Neural cell (in vitro differentiated cells): ENCODE results near the gene PYGL. TPM values are rescaled to one million over a fixed set of nuclear protein-coding genes. Genes with fewer than 3 reads are reported as not detected.

Experiments used
- H2AFZ ChIP-seq: fragments of 200-600, 300-800 bp; sonication (generic), shearing (Covaris generic); 2 replicates; pipeline ENCODE4 v1.6.0; 2014; ENCODE audit warnings: low read depth, mild to moderate bottlenecking, antibody characterized with exemption, low read length, moderate library complexity
- H3F3A ChIP-seq: fragments of 200-600 bp; shearing (Covaris generic); 2 replicates; pipeline ENCODE4 v1.6.1; 2016; ENCODE audit warnings: mild to moderate bottlenecking, moderate library complexity, mixed read lengths, antibody characterized with exemption, low read length; ENCODE audit not compliant: insufficient read depth, poor library complexity, severe bottlenecking
- H3K27ac ChIP-seq: fragments of 200-600, 300-800 bp; sonication (generic), shearing (Covaris generic); 2 replicates; pipeline ENCODE4 v1.5.1; 2014; ENCODE audit warnings: mild to moderate bottlenecking, low read length, moderate library complexity
- H3K27me3 ChIP-seq: fragments of 300-800, 200-600 bp; sonication (generic), shearing (Covaris generic); 2 replicates; pipeline ENCODE4 v1.6.0; 2014; ENCODE audit warnings: mild to moderate bottlenecking, low read depth, low read length, moderate library complexity; ENCODE audit not compliant: insufficient read depth
- H3K36me3 ChIP-seq: fragments of 300-800, 200-600 bp; sonication (generic), shearing (Covaris generic); 2 replicates; pipeline ENCODE4 v1.5.1; 2014; ENCODE audit warnings: mild to moderate bottlenecking, antibody characterized with exemption, low read length, moderate library complexity; ENCODE audit not compliant: insufficient read depth
- H3K4me2 ChIP-seq: fragments of 300-800, 200-600 bp; sonication (generic), shearing (Covaris generic); 2 replicates; pipeline ENCODE4 v1.6.0; 2014; ENCODE audit warnings: mild to moderate bottlenecking, low read length
- H3K4me3 ChIP-seq: fragments of 300-800, 200-600 bp; sonication (generic), shearing (Covaris generic); 2 replicates; pipeline ENCODE4 v1.5.1; 2014; ENCODE audit warnings: mild to moderate bottlenecking, low read length, moderate library complexity
- H3K79me2 ChIP-seq: fragments of 200-600 bp; shearing (Covaris generic); replicated peaks from 2 replicates; pipeline ENCODE4 v1.6.0; 2014; ENCODE audit warnings: mild to moderate bottlenecking, low read length, moderate library complexity; ENCODE audit not compliant: insufficient read depth
- H3K9ac ChIP-seq: fragments of 300-800, 200-600 bp; sonication (generic), shearing (Covaris generic); 2 replicates; pipeline ENCODE4 v1.6.1; 2016; ENCODE audit warnings: mild to moderate bottlenecking, low read length, mixed read lengths
- H3K9me2 ChIP-seq: fragments of 200-600 bp; shearing (Covaris generic); 2 replicates; pipeline ENCODE4 v1.6.1; 2016; ENCODE audit warnings: mild to moderate bottlenecking, low read length, mixed read lengths; ENCODE audit not compliant: insufficient read depth
- H3K9me3 ChIP-seq: fragments of 200-600, 300-800 bp; sonication (generic), shearing (Covaris generic); 2 replicates; pipeline ENCODE4 v1.6.1; 2016; ENCODE audit warnings: mild to moderate bottlenecking, mixed run types, low read length, moderate library complexity, mixed read lengths
- H4K20me1 ChIP-seq: fragments of 200-600 bp; shearing (Covaris generic); 2 replicates; pipeline ENCODE4 v1.6.1; 2016; ENCODE audit warnings: mild to moderate bottlenecking, mixed run types; ENCODE audit not compliant: insufficient read depth
- EP300 ChIP-seq: fragments of 450-650 bp; conservative IDR thresholded peaks from 2 replicates; pipeline ENCODE4 v1.6.1; 2014; ENCODE audit warnings: antibody characterized with exemption, mild to moderate bottlenecking, moderate library complexity; ENCODE audit not compliant: poor library complexity, severe bottlenecking
- MXI1 ChIP-seq: fragments of 450-650 bp; conservative IDR thresholded peaks from 2 replicates; pipeline ENCODE4 v1.6.1; 2014; ENCODE audit warnings: antibody characterized with exemption, mild to moderate bottlenecking; ENCODE audit not compliant: poor library complexity, severe bottlenecking
- RAD21 ChIP-seq: fragments of 450-650 bp; conservative IDR thresholded peaks from 2 replicates; pipeline ENCODE4 v1.6.1; 2014; ENCODE audit warnings: antibody characterized with exemption, mild to moderate bottlenecking, moderate library complexity
- SMC3 ChIP-seq: fragments of 450-650 bp; conservative IDR thresholded peaks from 2 replicates; pipeline ENCODE4 v1.6.1; 2014; ENCODE audit warnings: antibody characterized with exemption, mild to moderate bottlenecking, moderate library complexity; ENCODE audit not compliant: poor library complexity
- polyA plus RNA-seq: library from polyadenylated mRNA; depleted of rRNA; stranded (reverse); fragments of >200 nt; gene quantifications from 2 replicates; pipeline ENCODE4 v1.2.3, GENCODE V29; 2014

PYGL gene
- polyA plus RNA-seq, 1 donor from 2014 or later = not detected

GRCh38 chr14:50855558-50855957, 88.7 kb downstream of the PYGL start:
- TF ChIP-seq EP300 (no peak), SMC3 (no peak), RAD21 (no peak), MXI1 (no peak)
- Histone ChIP-seq H3K79me2 (no peaks in the 10 kb centered on the region), H3K4me2 (no peak overlapping the region), H3K4me3 (no peak overlapping the region), H3K27me3 (no peaks in the 10 kb centered on the region), H3F3A (no peaks in the 10 kb centered on the region), H2AFZ (no peak overlapping the region), H3K27ac (no peak overlapping the region), H3K36me3 (no peaks in the 10 kb centered on the region), H3K9ac (no peak overlapping the region), H3K9me2 (no peaks in the 10 kb centered on the region), H4K20me1 (no peaks in the 10 kb centered on the region), H3K9me3 (no peaks in the 10 kb centered on the region)

Other genes with a start within 250 kb of the PYGL start
- gene NIN, start 113.3 kb downstream of the PYGL start, polyA plus RNA-seq = 34.1 and 47.6 TPM in 2 replicates
- not detected in 2 replicates for gene ABHD12B, start 72.4 kb downstream of the PYGL start, polyA plus RNA-seq
- gene TRIM9, start 150.6 kb upstream of the PYGL start, polyA plus RNA-seq = 15.9 and 18.9 TPM in 2 replicates